ENCODE results near the gene VWC2L. TPM values are rescaled to one million over a fixed set of nuclear protein-coding genes. Genes with fewer than 3 reads are reported as not detected.

The VWC2L gene
- not detected for polyA plus RNA-seq (2012; ENCODE audit: low read depth, missing spikeins)

- FAIRE-seq: peak; percentile 50
- TF ChIP-seq POU2F2 (IDR thresholded peaks at IDR 0.05; ENCODE audit: low read depth, low read length) (no peak), TAF1 (IDR thresholded peaks at IDR 0.05; ENCODE audit: low read depth, low read length) (no peak), PAX5 (IDR thresholded peaks at IDR 0.05; ENCODE audit: insufficient read depth, low read length, severe bottlenecking) (no peak), SPI1 (IDR thresholded peaks at IDR 0.05; ENCODE audit: low read depth, low read length) (no peak), POLR2A (IDR thresholded peaks at IDR 0.05; ENCODE audit: low read depth, low read length) (no peak), POLR2AphosphoS5 (IDR thresholded peaks at IDR 0.05; ENCODE audit: low read depth, low read length) (no peak)
- no peak for DNase-seq (ENCODE audit: insufficient read length, low spot score)
These were observed at the start of gene VWC2L for GRCh38 chr2:214410918-214411554. VWC2L (plus strand) TSS chr2:214411054; CDS start chr2:214414194, 3,140 bp downstream.

DNA sequence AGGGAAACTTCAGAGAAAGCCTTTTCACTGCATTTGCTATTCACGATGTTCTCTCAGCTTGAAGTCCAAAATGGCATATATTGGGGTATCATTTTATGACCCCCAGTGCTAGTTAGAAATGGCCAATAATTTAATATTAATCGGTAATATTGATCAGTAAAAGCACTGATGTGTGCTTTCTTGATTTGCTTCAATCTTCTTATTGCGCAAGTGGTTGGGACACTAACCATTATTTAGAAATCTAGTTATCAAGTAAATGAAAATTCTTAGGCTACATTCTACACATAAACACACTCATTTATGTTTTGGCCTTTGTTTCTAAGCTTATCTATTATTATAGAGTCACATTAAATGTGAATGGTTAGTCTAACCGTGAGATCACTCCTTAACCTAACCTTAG lies 49.7 kb upstream of the VWC2L start:
- no peak for FAIRE-seq
- DNase-seq (ENCODE audit: insufficient read length, low spot score): no peak
- no peak for TF ChIP-seq POU2F2 (IDR thresholded peaks at IDR 0.05; ENCODE audit: low read depth, low read length)
- TF ChIP-seq POLR2AphosphoS5 (IDR thresholded peaks at IDR 0.05; ENCODE audit: low read depth, low read length): no peak
- TF ChIP-seq PAX5 (IDR thresholded peaks at IDR 0.05; ENCODE audit: insufficient read depth, low read length, severe bottlenecking): no peak
- TF ChIP-seq TAF1 (IDR thresholded peaks at IDR 0.05; ENCODE audit: low read depth, low read length): no peak
- TF ChIP-seq POLR2A (IDR thresholded peaks at IDR 0.05; ENCODE audit: low read depth, low read length): no peak
- TF ChIP-seq SPI1 (IDR thresholded peaks at IDR 0.05; ENCODE audit: low read depth, low read length): no peak

GRCh38 chr2:214365549-214365948 lies 45.3 kb upstream of the VWC2L start:
- TF ChIP-seq POLR2AphosphoS5 (IDR thresholded peaks at IDR 0.05; ENCODE audit: low read depth, low read length) (no peak), TAF1 (IDR thresholded peaks at IDR 0.05; ENCODE audit: low read depth, low read length) (no peak), SPI1 (IDR thresholded peaks at IDR 0.05; ENCODE audit: low read depth, low read length) (no peak), PAX5 (IDR thresholded peaks at IDR 0.05; ENCODE audit: insufficient read depth, low read length, severe bottlenecking) (no peak), POLR2A (IDR thresholded peaks at IDR 0.05; ENCODE audit: low read depth, low read length) (no peak)
- FAIRE-seq (no peak), DNase-seq (ENCODE audit: insufficient read length, low spot score) (no peak)

- TF ChIP-seq PAX5 (IDR thresholded peaks at IDR 0.05; ENCODE audit: insufficient read depth, low read length, severe bottlenecking): no peak
- TF ChIP-seq SPI1 (IDR thresholded peaks at IDR 0.05; ENCODE audit: low read depth, low read length): no peak
- TF ChIP-seq POLR2AphosphoS5 (IDR thresholded peaks at IDR 0.05; ENCODE audit: low read depth, low read length): no peak
- no peak for TF ChIP-seq TAF1 (IDR thresholded peaks at IDR 0.05; ENCODE audit: low read depth, low read length)
- no peak for TF ChIP-seq POLR2A (IDR thresholded peaks at IDR 0.05; ENCODE audit: low read depth, low read length)
- TF ChIP-seq POU2F2 (IDR thresholded peaks at IDR 0.05; ENCODE audit: low read depth, low read length): no peak
- FAIRE-seq (no peak), DNase-seq (ENCODE audit: insufficient read length, low spot score) (no peak)
These were observed 43.7 kb upstream of the VWC2L start for GRCh38 chr2:214367171-214367570.

DNA sequence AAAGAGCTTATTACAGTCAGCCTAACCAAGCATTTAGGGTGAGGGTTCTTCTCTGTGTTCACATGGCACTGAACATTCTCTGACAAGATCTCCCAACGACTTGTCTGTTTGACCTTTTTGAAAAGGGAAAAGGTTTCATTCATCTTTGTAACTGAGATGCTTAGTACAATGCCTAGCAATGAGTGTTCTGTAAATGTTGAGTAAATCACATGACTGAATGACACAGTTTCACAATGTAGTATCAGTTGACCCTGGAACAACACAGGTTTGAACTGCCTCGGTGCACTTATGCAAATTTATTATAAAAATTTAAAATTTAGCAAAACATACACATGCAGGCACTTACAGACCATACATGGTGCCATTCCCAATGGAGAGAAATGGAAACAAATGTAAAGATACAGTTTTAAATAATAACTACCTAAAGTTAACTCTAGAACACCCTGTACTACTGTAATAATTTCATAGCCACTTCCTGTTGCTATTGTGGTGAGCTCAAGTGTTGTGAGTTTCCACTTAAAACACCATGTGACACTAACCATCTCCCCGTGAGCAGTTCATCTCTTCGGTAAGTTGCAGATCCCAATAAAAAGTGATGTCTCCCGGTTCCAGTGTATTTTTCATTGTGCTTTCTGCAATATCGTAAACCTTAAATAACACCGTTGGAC lies 34.1 kb upstream of the VWC2L start:
- no peak for TF ChIP-seq TAF1 (IDR thresholded peaks at IDR 0.05; ENCODE audit: low read depth, low read length)
- TF ChIP-seq POLR2AphosphoS5 (IDR thresholded peaks at IDR 0.05; ENCODE audit: low read depth, low read length): no peak
- TF ChIP-seq POLR2A (IDR thresholded peaks at IDR 0.05; ENCODE audit: low read depth, low read length): no peak
- DNase-seq (ENCODE audit: insufficient read length, low spot score) (no peak), FAIRE-seq (no peak)

- no peak for FAIRE-seq
- TF ChIP-seq PAX5 (IDR thresholded peaks at IDR 0.05; ENCODE audit: insufficient read depth, low read length, severe bottlenecking): no peak
- TF ChIP-seq POLR2AphosphoS5 (IDR thresholded peaks at IDR 0.05; ENCODE audit: low read depth, low read length): no peak
- no peak for TF ChIP-seq SPI1 (IDR thresholded peaks at IDR 0.05; ENCODE audit: low read depth, low read length)
- TF ChIP-seq POU2F2 (IDR thresholded peaks at IDR 0.05; ENCODE audit: low read depth, low read length): no peak
- TF ChIP-seq POLR2A (IDR thresholded peaks at IDR 0.05; ENCODE audit: low read depth, low read length): no peak
- TF ChIP-seq TAF1 (IDR thresholded peaks at IDR 0.05; ENCODE audit: low read depth, low read length): no peak
- DNase-seq (ENCODE audit: insufficient read length, low spot score): no peak
These were observed 33.6 kb upstream of the VWC2L start for GRCh38 chr2:214377286-214377624.

GRCh38 chr2:214378455-214379103 lies 32.3 kb upstream of the VWC2L start:
- no peak for FAIRE-seq

GRCh38 chr2:214379227-214379626 lies 31.6 kb upstream of the VWC2L start:
- FAIRE-seq: no peak
- DNase-seq (ENCODE audit: insufficient read length, low spot score): no peak
- TF ChIP-seq POU2F2 (IDR thresholded peaks at IDR 0.05; ENCODE audit: low read depth, low read length): no peak
- no peak for TF ChIP-seq POLR2AphosphoS5 (IDR thresholded peaks at IDR 0.05; ENCODE audit: low read depth, low read length)
- TF ChIP-seq POLR2A (IDR thresholded peaks at IDR 0.05; ENCODE audit: low read depth, low read length): no peak
- no peak for TF ChIP-seq SPI1 (IDR thresholded peaks at IDR 0.05; ENCODE audit: low read depth, low read length)
- TF ChIP-seq PAX5 (IDR thresholded peaks at IDR 0.05; ENCODE audit: insufficient read depth, low read length, severe bottlenecking): no peak
- TF ChIP-seq TAF1 (IDR thresholded peaks at IDR 0.05; ENCODE audit: low read depth, low read length): no peak

More at GRCh38 chr2:214378455-214379103, 32.3 kb upstream of the VWC2L start:
- TF ChIP-seq SPI1 (IDR thresholded peaks at IDR 0.05; ENCODE audit: low read depth, low read length): no peak
- TF ChIP-seq POU2F2 (IDR thresholded peaks at IDR 0.05; ENCODE audit: low read depth, low read length): no peak
- no peak for TF ChIP-seq TAF1 (IDR thresholded peaks at IDR 0.05; ENCODE audit: low read depth, low read length)
- TF ChIP-seq PAX5 (IDR thresholded peaks at IDR 0.05; ENCODE audit: insufficient read depth, low read length, severe bottlenecking): no peak
- no peak for TF ChIP-seq POLR2AphosphoS5 (IDR thresholded peaks at IDR 0.05; ENCODE audit: low read depth, low read length)
- no peak for TF ChIP-seq POLR2A (IDR thresholded peaks at IDR 0.05; ENCODE audit: low read depth, low read length)
- DNase-seq (ENCODE audit: insufficient read length, low spot score): no peak

DNA sequence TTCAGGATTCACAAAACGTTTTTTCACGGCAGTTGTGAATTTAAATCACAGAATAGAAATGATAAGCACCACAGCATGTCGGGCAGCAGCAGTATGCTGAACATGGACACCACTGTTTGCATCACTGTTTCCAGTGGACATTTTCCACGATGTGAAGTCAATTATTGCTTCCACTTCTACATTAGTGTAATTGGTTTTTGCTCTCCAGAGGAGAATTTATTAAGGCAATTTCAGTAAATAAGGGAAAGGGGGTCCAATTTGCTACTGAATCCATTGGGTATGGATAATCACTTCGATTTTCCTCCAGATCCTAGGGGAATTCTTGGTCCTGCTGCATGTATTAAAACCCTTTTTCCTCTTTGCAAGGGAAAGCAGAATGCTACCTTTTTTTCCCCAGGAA lies 30.2 kb upstream of the VWC2L start:
- FAIRE-seq (no peak), DNase-seq (ENCODE audit: insufficient read length, low spot score) (no peak)
- TF ChIP-seq TAF1 (IDR thresholded peaks at IDR 0.05; ENCODE audit: low read depth, low read length) (no peak), POU2F2 (IDR thresholded peaks at IDR 0.05; ENCODE audit: low read depth, low read length) (no peak), PAX5 (IDR thresholded peaks at IDR 0.05; ENCODE audit: insufficient read depth, low read length, severe bottlenecking) (no peak), SPI1 (IDR thresholded peaks at IDR 0.05; ENCODE audit: low read depth, low read length) (no peak), POLR2A (IDR thresholded peaks at IDR 0.05; ENCODE audit: low read depth, low read length) (no peak), POLR2AphosphoS5 (IDR thresholded peaks at IDR 0.05; ENCODE audit: low read depth, low read length) (no peak)
